HEK293 (cell line): Measurements from ENCODE around the gene CLIP1.

ENCODE experiments used
- CTCF ChIA-PET: fragments of 350-600 bp; formaldehyde crosslinking; extraction: SDS; loops from one replicate; lab custom pipeline; 2021; ENCODE audit warnings: antibody characterized with exemption; lab: Yijun Ruan, JAX
- POLR2A ChIA-PET: fragments of 300-600 bp; formaldehyde crosslinking; extraction: SDS; loops from one replicate; lab custom pipeline; 2020; ENCODE audit warnings: antibody characterized with exemption, inconsistent platforms; lab: Yijun Ruan, JAX
- H3K27ac ChIP-seq: fragments of 200-500 bp; sonication (Bioruptor generic); 2 replicates; pipeline ENCODE4 v1.5.1; 2014; ENCODE audit warnings: low read depth, low read length, control low read depth, inconsistent platforms; ENCODE audit errors: extremely low read depth
- H3K36me3 ChIP-seq, 2 experiments: fragments of 200-500 bp in 1 of 2; sonication (Bioruptor generic) in 1 of 2; 1 replicate in 1 of 2; 2 replicates in 1 of 2; pipeline ENCODE4 v1.5.1; 2014 to 2017; ENCODE audit warnings: inconsistent platforms in 2 of 2, low read length in 2 of 2; ENCODE audit not compliant: control insufficient read depth in 2 of 2, insufficient read depth in 1 of 2
- H3K4me1 ChIP-seq: fragments of 200-500 bp; sonication (Bioruptor generic); 2 replicates; pipeline ENCODE4 v1.5.1; 2014; ENCODE audit warnings: mild to moderate bottlenecking, low read length, inconsistent platforms; ENCODE audit not compliant: control insufficient read depth, insufficient read depth
- H3K4me3 ChIP-seq: 2 replicates; pipeline ENCODE4 v1.5.1; 2011; ENCODE audit warnings: low read depth, mild to moderate bottlenecking, control low read depth, low read length, moderate library complexity
- H3K9me3 ChIP-seq: fragments of 200-500 bp; sonication (Bioruptor generic); 2 replicates; pipeline ENCODE4 v1.5.1; 2014; ENCODE audit warnings: low read depth, low read length, inconsistent platforms; ENCODE audit not compliant: control insufficient read depth, insufficient read depth
- AEBP2 ChIP-seq: fragments of 450-650 bp; formaldehyde crosslinking; IDR thresholded peaks from 2 replicates; pipeline ENCODE4 v1.5.1; 2016; ENCODE audit warnings: missing biosample characterization, missing genetic modification characterization, borderline replicate concordance
- GLI4 ChIP-seq: fragments of 450-650 bp; formaldehyde crosslinking; IDR thresholded peaks from 2 replicates; pipeline ENCODE4 v1.5.1; 2016; ENCODE audit warnings: missing biosample characterization, missing genetic modification characterization
- GLIS2 ChIP-seq: fragments of 450-650 bp; formaldehyde crosslinking; IDR thresholded peaks from 2 replicates; pipeline ENCODE4 v1.5.1; 2016; ENCODE audit warnings: missing biosample characterization, missing genetic modification characterization
- KLF1 ChIP-seq: fragments of 450-650 bp; formaldehyde crosslinking; IDR thresholded peaks from 2 replicates; pipeline ENCODE4 v1.5.1; 2016; ENCODE audit warnings: missing biosample characterization, missing genetic modification characterization
- RBAK ChIP-seq: fragments of 450-650 bp; formaldehyde crosslinking; IDR thresholded peaks from 2 replicates; pipeline ENCODE4 v1.5.1; 2016; ENCODE audit warnings: missing biosample characterization, missing genetic modification characterization
- WT1 ChIP-seq: fragments of 450-650 bp; formaldehyde crosslinking; IDR thresholded peaks from 2 replicates; pipeline ENCODE4 v1.5.1; 2016; ENCODE audit warnings: missing biosample characterization, missing genetic modification characterization
- ZBTB20 ChIP-seq: fragments of 450-650 bp; formaldehyde crosslinking; IDR thresholded peaks from 2 replicates; pipeline ENCODE4 v1.5.1; 2016; ENCODE audit warnings: missing biosample characterization, missing genetic modification characterization
- ZBTB49 ChIP-seq: fragments of 450-650 bp; formaldehyde crosslinking; IDR thresholded peaks from 2 replicates; pipeline ENCODE4 v1.5.1; 2016; ENCODE audit warnings: missing biosample characterization, missing genetic modification characterization, low read depth
- ZBTB6 ChIP-seq: fragments of 450-650 bp; formaldehyde crosslinking; IDR thresholded peaks from 2 replicates; pipeline ENCODE4 v1.5.1; 2017; ENCODE audit warnings: missing biosample characterization, missing genetic modification characterization
- ZNF214 ChIP-seq: fragments of 450-650 bp; formaldehyde crosslinking; IDR thresholded peaks from 2 replicates; pipeline ENCODE4 v1.5.1; 2017; ENCODE audit warnings: missing biosample characterization, mild to moderate bottlenecking, missing genetic modification characterization, borderline replicate concordance
- ZNF311 ChIP-seq: fragments of 450-650 bp; formaldehyde crosslinking; IDR thresholded peaks from 2 replicates; pipeline ENCODE4 v1.5.1; 2017; ENCODE audit warnings: missing biosample characterization, missing genetic modification characterization, borderline replicate concordance
- ZNF398 ChIP-seq: fragments of 450-650 bp; formaldehyde crosslinking; IDR thresholded peaks from 2 replicates; pipeline ENCODE4 v1.5.1; 2017; ENCODE audit warnings: missing biosample characterization, missing genetic modification characterization
- ZNF423 ChIP-seq: fragments of 450-650 bp; formaldehyde crosslinking; IDR thresholded peaks from 2 replicates; pipeline ENCODE4 v1.5.1; 2016; ENCODE audit warnings: missing biosample characterization, missing genetic modification characterization
- ZNF501 ChIP-seq: fragments of 450-650 bp; formaldehyde crosslinking; IDR thresholded peaks from 2 replicates; pipeline ENCODE4 v1.5.1; 2016; ENCODE audit warnings: missing biosample characterization, missing genetic modification characterization
- ZNF521 ChIP-seq: fragments of 450-650 bp; formaldehyde crosslinking; IDR thresholded peaks from 2 replicates; pipeline ENCODE4 v1.5.1; 2017; ENCODE audit warnings: missing biosample characterization, mild to moderate bottlenecking, missing genetic modification characterization
- ZNF660 ChIP-seq: fragments of 450-650 bp; IDR thresholded peaks from 2 replicates; pipeline ENCODE4 v1.5.1; 2018; ENCODE audit warnings: missing biosample characterization, mild to moderate bottlenecking, missing genetic modification characterization
- ZNF843 ChIP-seq: fragments of 450-650 bp; formaldehyde crosslinking; IDR thresholded peaks from 2 replicates; pipeline ENCODE4 v1.5.1; 2016; ENCODE audit warnings: missing biosample characterization, missing genetic modification characterization
- TF ChIP-seq, protein P1 (sequence below): fragments of 450-650 bp; formaldehyde crosslinking; IDR thresholded peaks from 2 replicates; pipeline ENCODE4 v1.5.0; 2017; ENCODE audit warnings: missing biosample characterization, missing genetic modification characterization, borderline replicate concordance
- TF ChIP-seq, protein P2 (sequence below): fragments of 450-650 bp; formaldehyde crosslinking; IDR thresholded peaks from 2 replicates; pipeline ENCODE4 v1.5.1; 2016; ENCODE audit warnings: missing biosample characterization, missing genetic modification characterization, low read depth
- TF ChIP-seq, protein P3 (sequence below): fragments of 450-650 bp; formaldehyde crosslinking; IDR thresholded peaks from 2 replicates; pipeline ENCODE4 v1.5.1; 2016; ENCODE audit warnings: missing biosample characterization, missing genetic modification characterization

CLIP1 gene

GRCh38 chr12:122295877-122296276, 126.6 kb downstream of the CLIP1 start:
- no peaks in the 10 kb centered on the region for H3K9me3 ChIP-seq
- H3K4me3 ChIP-seq = no peak overlapping the region
- H3K27ac ChIP-seq = no peak overlapping the region
- ChIA-PET CTCF (no interaction called here), POLR2A (no interaction called here)
- TF ChIP-seq, protein P1, sequence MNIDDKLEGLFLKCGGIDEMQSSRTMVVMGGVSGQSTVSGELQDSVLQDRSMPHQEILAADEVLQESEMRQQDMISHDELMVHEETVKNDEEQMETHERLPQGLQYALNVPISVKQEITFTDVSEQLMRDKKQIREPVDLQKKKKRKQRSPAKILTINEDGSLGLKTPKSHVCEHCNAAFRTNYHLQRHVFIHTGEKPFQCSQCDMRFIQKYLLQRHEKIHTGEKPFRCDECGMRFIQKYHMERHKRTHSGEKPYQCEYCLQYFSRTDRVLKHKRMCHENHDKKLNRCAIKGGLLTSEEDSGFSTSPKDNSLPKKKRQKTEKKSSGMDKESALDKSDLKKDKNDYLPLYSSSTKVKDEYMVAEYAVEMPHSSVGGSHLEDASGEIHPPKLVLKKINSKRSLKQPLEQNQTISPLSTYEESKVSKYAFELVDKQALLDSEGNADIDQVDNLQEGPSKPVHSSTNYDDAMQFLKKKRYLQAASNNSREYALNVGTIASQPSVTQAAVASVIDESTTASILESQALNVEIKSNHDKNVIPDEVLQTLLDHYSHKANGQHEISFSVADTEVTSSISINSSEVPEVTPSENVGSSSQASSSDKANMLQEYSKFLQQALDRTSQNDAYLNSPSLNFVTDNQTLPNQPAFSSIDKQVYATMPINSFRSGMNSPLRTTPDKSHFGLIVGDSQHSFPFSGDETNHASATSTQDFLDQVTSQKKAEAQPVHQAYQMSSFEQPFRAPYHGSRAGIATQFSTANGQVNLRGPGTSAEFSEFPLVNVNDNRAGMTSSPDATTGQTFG (tag by site-specific recombination) = no peak
- TF ChIP-seq ZBTB49 (tag by site-specific recombination) (no peak), AEBP2 (tag by site-specific recombination) (no peak), ZBTB20 (tag by site-specific recombination) (no peak)
- no peaks in the 10 kb centered on the region for H3K4me1 ChIP-seq
- H3K36me3 ChIP-seq = peaks cover 4 to 24% of the 10 kb centered on the region in 2 experiments; a peak in 2 of 3 replicates

DNA sequence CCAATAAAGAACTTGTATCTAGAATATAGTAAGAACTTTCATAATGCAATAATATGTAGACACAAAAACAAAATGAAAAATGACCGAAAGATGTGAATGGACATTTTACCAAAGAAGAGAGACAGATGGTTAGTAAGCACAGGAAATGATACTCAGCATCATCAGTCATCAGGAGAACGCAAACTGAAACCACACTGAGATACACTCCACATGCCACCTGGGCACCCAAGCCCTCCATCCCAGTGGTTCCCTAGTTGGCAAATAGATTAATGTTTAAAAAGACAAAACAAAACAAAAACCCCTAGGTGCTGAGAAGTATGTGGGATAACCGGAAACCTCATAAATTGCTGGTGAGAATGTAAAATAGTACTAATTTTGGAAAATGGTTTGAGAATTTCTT, 129.4 kb downstream of the CLIP1 start:
- ChIA-PET POLR2A (no interaction called here), CTCF (no interaction called here)
- Histone ChIP-seq H3K4me1 (no peaks in the 10 kb centered on the region), H3K4me3 (no peak overlapping the region), H3K36me3 (peaks cover 4 to 17% of the 10 kb centered on the region in 2 experiments; a peak in 2 of 3 replicates), H3K27ac (no peak overlapping the region), H3K9me3 (no peaks in the 10 kb centered on the region)
- TF ChIP-seq ZNF501 (tag by site-specific recombination) = no peak
- TF ChIP-seq ZNF843 (tag by site-specific recombination) = no peak
- TF ChIP-seq ZNF311 (tag by site-specific recombination) = no peak
- no peak for TF ChIP-seq RBAK (tag by site-specific recombination)
- TF ChIP-seq WT1 (tag by site-specific recombination) = no peak
- no peak for TF ChIP-seq ZNF521 (tag by site-specific recombination)
- TF ChIP-seq ZNF423 = no peak
- TF ChIP-seq GLI4 (tag by site-specific recombination) = no peak
- TF ChIP-seq ZNF398 (tag by site-specific recombination) = no peak
- TF ChIP-seq ZBTB6 = no peak
- TF ChIP-seq GLIS2 (tag by site-specific recombination) = no peak
- TF ChIP-seq, protein P2, sequence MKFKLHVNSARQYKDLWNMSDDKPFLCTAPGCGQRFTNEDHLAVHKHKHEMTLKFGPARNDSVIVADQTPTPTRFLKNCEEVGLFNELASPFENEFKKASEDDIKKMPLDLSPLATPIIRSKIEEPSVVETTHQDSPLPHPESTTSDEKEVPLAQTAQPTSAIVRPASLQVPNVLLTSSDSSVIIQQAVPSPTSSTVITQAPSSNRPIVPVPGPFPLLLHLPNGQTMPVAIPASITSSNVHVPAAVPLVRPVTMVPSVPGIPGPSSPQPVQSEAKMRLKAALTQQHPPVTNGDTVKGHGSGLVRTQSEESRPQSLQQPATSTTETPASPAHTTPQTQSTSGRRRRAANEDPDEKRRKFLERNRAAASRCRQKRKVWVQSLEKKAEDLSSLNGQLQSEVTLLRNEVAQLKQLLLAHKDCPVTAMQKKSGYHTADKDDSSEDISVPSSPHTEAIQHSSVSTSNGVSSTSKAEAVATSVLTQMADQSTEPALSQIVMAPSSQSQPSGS (tag by site-specific recombination) = no peak
- TF ChIP-seq ZNF660 (tag by site-specific recombination) = no peak
- TF ChIP-seq KLF1 = no peak
- TF ChIP-seq ZNF214 (tag by site-specific recombination) = no peak
- TF ChIP-seq, protein P3, sequence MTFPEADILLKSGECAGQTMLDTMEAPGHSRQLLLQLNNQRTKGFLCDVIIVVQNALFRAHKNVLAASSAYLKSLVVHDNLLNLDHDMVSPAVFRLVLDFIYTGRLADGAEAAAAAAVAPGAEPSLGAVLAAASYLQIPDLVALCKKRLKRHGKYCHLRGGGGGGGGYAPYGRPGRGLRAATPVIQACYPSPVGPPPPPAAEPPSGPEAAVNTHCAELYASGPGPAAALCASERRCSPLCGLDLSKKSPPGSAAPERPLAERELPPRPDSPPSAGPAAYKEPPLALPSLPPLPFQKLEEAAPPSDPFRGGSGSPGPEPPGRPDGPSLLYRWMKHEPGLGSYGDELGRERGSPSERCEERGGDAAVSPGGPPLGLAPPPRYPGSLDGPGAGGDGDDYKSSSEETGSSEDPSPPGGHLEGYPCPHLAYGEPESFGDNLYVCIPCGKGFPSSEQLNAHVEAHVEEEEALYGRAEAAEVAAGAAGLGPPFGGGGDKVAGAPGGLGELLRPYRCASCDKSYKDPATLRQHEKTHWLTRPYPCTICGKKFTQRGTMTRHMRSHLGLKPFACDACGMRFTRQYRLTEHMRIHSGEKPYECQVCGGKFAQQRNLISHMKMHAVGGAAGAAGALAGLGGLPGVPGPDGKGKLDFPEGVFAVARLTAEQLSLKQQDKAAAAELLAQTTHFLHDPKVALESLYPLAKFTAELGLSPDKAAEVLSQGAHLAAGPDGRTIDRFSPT (tag by site-specific recombination) = no peak
